GM19452 (cell line): Measurements from ENCODE around the gene RBM39.
"Not testable (repeated sequence)": the region's sequence is repeated elsewhere in the genome, so short reads cannot be mapped to it uniquely, and the experiment has no call there.

ENCODE experiments used
- ATAC-seq: cut with Tn5 transposase; IDR thresholded peaks from one replicate; pipeline ENCODE4 v1.9.1; 2021; ENCODE audit not compliant: unreplicated experiment

RBM39 gene

DNA sequence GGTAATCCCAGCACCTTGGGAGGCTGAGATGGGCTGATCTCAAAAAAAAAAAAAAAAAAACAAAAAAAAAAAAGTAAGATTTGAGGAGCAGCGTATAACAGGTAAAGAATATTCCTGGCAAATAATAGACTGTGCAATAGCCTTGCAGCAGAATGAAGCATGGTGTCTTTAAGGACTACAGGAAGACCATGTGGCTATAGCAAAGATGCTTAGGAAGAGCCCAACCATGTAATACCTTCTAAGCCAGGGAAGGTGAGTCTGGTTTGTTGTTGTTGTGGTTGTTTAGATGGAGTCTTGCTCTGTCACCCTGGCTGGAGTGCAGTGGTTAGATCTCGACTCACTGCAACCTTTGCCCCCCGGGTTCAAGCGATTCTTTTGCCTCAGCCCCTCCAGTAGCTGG, 14.3 kb upstream of the RBM39 start:
- ATAC-seq, result no peak

DNA sequence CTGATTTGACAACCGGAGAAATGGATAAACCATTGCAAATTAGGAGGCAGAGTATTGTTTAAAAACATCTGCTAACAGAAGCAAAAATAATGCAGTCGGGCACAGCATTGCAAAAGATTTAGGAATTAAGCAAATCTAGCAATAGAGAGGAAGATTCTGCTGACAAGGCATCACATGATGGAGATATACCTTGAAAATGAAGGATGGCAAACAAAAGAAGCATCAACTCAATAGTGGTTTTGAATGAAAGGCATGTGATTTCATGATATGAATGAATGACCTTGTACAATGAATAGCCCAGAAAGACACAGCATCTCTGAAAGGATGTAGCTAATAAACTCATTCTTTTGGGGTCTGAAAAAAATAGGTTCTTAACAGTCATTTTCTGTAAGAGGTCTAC, 8.6 kb upstream of the RBM39 start:
- ATAC-seq, result no peak

GRCh38 chr20:35744492-35744841, 2.4 kb upstream of the RBM39 start:
- ATAC-seq, result not testable (repeated sequence)

- no peak for ATAC-seq
Measured at GRCh38 chr20:35743693-35744491, 1.8 kb upstream of the RBM39 start.

- ATAC-seq, result no peak
Measured at GRCh38 chr20:35742741-35743523, 872 bp upstream of the RBM39 start.

- no peak for ATAC-seq
Measured at GRCh38 chr20:35739294-35740163, 2.5 kb downstream of the RBM39 start.

DNA sequence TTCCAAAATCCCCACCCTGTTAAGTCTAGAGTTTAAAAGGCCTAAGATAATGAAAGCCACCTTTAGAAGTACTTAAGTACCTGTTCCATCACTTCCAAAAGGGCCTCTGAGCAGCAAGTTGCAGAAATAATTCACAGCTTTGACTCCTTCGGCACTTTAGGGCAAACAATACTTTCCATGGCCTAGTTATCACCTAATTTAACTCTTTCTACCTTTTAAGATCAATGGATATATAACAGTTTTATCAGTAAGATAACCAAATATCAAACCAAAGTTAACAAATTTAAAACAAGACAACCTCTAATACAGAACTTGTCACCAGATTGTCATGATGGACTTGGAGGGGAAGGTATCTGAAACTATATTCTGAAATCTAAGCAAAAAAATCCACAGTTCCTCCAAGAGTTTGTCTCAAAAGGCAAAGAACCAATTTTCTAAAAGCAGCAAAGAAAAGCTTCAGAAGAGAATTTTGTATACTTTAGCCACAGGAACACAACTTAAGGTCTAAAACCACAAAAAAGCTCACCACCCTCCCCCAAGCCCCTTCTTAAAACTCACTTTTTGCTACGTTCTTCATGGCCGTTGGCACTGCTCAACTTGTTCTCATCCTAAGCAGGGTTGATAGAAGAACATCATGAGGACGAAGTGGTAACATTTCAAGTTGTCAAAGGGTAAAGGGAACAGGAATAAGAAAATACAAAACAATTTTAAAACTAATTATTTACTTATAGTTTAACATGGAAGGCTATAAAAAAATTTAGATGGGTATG, 3.5 kb downstream of the RBM39 start:
- no peak for ATAC-seq

DNA sequence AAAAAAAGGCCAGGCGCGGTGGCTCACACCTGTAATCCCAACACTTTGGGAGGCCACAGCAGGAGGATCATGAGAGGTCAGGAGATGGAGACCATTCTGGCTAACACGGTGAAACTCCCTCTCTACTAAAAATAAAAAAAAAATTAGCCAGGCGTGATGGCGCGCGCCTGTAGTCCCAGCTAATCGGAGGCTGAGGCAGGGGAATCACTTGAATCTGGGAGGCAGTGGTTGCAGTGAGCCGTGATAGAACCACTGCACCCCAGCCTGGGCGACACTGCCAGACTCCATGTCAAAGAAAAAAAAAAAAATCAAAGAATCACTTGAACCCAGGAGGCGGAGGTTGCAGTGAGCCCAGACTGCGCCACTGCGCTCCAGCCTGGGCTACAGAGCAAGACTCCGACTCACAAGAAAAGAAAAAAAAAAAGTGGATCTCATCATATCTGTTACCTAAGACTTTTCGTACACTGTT, 4.2 kb downstream of the RBM39 start:
- ATAC-seq, result no peak

- ATAC-seq, result no peak
Measured at GRCh38 chr20:35735826-35736470, 6.1 kb downstream of the RBM39 start.

- ATAC-seq, result no peak
Measured at GRCh38 chr20:35734777-35735649, 7.0 kb downstream of the RBM39 start.

DNA sequence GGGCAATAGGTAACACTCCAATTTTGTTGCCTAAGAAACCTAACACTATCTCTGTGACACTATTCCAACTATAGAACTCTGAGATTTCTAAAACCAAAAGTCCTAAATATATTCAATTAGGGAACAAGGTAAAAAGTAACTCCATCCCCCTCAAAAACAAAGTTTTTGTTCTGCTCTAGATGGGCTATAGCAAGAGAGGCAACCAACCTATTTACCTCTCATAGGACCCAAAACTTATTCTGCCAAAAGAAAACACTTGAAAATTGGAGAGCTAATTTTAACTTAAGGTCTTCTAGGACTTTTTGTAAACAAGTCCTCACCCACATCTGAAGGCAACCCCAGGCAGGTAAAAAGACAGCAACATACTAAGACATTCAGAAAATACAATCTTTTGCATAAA, 7.7 kb downstream of the RBM39 start:
- ATAC-seq, result no peak

DNA sequence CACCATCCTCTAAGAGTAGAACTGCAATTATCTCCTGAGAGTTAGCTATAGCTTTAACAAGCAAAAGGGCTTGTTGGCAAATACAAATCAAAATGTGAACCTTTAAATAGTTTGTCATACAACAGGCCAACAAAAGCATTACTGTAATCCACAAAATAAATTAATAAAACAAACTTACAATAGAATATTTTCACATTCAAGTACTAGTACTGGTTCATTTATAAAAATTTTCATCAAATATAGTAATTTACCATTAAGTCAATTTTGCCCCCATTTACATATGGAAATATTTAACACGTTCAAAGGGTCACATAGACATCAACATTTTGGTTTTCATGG, 9.4 kb downstream of the RBM39 start:
- no peak for ATAC-seq

DNA sequence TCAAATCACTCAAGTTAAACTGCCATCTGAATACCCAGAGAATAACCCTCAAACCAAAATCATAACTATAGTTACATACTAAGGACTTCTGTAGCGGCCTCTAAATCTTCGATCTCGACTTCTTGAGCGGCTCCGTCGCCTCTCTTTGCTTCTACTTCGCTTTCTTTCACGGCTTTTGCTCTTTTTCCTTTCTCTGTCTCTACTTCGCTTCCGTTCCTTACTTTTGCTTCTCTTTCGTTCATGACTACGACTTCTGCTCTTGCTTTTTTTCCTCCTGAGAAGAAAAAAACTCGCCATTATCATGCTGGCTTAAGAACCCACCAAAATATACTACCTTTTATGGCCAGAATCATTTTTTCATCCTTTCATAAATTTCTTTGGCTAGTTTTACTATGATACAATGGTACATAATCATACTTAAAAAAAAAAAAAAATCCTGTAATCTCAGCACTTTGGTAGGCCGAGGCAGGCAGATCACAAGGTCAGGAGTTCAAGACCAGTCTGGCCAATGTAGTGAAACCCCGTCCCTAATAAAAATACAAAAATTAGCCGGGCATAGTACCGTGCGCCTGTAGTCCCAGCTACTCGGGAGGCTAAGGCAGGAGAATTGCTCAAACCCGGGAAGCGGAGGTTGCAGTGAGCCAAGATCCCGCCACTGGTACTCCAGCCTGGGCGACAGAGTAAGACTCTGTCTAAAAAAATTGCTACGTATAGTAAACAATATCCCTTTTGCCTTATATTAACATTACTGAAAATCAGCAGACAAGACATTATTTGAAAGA, 10.0 kb downstream of the RBM39 start:
- no peak for ATAC-seq

DNA sequence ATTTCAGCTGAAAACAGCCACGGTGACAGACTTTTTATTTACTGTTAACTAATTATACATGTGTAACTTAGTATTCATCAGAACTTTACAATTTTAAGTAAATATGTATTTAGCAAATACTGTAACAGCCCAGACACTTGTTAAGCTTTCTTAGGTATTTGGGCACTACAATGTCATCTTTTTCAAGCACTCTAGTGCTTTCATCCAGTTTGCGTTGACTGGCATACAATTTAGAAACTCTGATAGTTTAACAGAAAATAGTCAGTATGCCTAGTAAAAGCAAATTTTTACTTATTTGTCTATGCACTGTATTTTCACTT, 10.6 kb downstream of the RBM39 start:
- ATAC-seq, result no peak

GRCh38 chr20:35730583-35731468, 11.2 kb downstream of the RBM39 start:
- no peak for ATAC-seq

- ATAC-seq, result no peak
Measured at GRCh38 chr20:35729836-35730582, 12.1 kb downstream of the RBM39 start.

DNA sequence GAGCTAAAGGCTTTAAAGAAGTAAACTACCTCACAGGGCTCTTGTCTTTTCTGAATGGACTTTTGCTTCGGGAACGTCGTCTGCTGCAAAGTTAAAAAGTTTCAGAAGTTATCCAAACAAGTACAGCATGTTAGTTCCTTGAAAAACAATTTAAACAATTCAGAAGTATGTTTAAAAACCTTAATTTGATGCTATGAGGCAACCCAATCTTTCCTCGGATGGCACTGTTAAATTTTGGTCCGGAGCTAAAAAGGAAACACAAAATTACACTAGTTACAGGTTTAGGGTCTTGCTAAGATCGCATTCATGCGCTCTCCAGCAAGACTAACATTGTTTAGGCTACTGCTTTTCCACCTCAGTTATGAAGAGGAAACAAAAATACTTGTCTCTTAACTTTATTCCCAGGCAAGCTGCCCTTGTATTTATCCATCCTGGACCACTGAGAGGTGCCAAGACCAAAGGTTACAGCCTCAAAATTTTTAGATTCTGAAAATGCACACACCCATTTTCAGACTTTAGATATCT, 12.7 kb downstream of the RBM39 start:
- no peak for ATAC-seq
